Cardiac fibroblast (primary cell): ENCODE results near the gene OXSR1.

Source experiments
- DNase-seq, 2 donors: peaks; one replicate each; pipeline versions ENCODE4 v3.0.0 to v3.0.0-alpha.2; 2010; ENCODE audit warnings: low read depth in 2 of 2
- H3K4me3 ChIP-seq, 2 donors: replicated peaks in 1 of 2; 1 replicate in 1 of 2; 2 replicates in 1 of 2; pipeline ENCODE4 v1.5.1; 2011; ENCODE audit warnings: low read depth in 2 of 2, low read length in 2 of 2, mild to moderate bottlenecking in 2 of 2, moderate library complexity in 1 of 2
- TF ChIP-seq, protein P1 (sequence below): IDR thresholded peaks from one replicate; pipeline ENCODE4 v1.5.1; 2011; ENCODE audit warnings: low read depth, mild to moderate bottlenecking, low read length, inconsistent platforms

OXSR1 gene

DNA sequence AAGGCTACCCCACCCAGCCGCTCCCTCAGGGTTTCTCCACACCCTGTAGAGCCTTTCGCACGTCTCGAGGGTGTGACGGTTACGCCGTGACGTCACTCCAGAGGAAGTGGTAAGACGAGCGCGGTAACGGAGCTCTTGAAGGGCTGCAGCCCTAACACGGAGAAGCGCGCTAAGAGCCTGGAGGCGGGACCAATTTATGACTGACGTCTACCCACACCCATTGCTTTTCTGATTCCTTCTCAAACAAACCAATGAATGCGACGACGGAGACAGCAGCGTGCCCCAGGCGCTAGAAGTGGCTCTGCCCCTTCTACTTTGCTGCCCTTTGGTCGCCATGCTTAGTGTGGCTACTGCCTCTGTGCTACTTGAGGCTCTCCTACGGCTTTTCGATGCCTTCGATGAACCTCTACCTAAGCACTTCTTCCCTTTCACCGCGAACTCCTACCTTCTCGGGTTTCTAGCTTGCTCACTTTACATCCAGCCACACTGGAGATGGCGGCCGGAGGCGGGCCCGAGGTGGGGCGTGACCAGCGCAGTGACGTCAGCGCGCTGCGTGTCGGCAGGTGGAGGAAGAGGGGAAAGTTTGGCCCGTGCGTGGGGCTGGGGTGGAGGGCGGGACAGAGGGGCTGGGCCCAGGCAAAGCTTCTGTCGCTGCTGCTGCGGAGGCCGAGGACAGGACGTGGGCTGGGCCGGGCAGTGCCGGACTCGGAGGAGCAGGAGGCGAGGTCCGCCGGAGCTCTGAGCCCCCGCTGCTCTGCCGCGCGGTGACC lies at the start of gene OXSR1:
TSS of gene OXSR1 (plus strand) at position 586 of the 770 bp plus-strand sequence. CDS start 340 bp downstream, outside the sequence.
- TF ChIP-seq, protein P1, sequence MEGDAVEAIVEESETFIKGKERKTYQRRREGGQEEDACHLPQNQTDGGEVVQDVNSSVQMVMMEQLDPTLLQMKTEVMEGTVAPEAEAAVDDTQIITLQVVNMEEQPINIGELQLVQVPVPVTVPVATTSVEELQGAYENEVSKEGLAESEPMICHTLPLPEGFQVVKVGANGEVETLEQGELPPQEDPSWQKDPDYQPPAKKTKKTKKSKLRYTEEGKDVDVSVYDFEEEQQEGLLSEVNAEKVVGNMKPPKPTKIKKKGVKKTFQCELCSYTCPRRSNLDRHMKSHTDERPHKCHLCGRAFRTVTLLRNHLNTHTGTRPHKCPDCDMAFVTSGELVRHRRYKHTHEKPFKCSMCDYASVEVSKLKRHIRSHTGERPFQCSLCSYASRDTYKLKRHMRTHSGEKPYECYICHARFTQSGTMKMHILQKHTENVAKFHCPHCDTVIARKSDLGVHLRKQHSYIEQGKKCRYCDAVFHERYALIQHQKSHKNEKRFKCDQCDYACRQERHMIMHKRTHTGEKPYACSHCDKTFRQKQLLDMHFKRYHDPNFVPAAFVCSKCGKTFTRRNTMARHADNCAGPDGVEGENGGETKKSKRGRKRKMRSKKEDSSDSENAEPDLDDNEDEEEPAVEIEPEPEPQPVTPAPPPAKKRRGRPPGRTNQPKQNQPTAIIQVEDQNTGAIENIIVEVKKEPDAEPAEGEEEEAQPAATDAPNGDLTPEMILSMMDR = no peak
- peak; percentile 100 for DNase-seq
- H3K4me3 ChIP-seq = peak within 1 kb of the TSS; percentile 86 to 87

DNA sequence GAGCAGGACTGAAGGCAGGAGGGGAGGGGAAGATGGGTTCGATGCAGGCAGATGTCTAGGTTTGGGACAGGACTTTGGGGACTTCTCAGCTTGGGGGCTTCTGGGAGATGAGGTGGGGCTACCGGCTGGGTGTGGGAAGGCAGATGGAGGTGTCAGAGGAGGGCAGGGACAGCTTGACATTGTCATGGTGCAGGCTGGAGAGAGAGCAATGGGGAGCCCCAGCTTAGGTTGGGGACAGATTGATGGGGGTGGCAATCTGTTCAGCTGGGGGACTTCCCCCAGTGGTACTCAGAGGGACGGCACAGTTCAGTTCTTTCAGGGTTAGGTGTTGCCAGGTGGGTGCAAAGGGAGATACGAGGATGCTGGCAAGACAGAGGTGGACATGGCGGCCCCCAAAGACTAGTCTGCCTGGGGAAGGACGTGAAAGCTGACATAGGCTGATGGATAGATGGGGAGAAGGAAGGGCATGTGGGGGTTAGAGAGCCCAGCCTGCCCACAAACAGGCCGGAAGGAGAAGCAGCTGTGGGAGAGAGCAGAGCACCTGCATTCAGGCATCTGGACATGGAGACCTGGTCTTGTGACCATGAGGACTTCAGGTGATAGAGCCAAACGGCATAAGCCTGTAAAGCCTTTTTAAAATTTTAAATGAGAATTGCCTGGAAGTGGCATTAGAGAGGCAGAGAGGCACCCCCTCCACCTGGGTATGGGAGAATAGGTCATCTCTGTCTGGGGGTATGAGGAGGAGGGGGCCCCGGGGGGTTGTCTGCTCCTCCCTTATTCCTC lies 49.5 kb upstream of the OXSR1 start:
- TF ChIP-seq, protein P1 = no peak
- DNase-seq = no peak
- H3K4me3 ChIP-seq = no peak overlapping the region

DNA sequence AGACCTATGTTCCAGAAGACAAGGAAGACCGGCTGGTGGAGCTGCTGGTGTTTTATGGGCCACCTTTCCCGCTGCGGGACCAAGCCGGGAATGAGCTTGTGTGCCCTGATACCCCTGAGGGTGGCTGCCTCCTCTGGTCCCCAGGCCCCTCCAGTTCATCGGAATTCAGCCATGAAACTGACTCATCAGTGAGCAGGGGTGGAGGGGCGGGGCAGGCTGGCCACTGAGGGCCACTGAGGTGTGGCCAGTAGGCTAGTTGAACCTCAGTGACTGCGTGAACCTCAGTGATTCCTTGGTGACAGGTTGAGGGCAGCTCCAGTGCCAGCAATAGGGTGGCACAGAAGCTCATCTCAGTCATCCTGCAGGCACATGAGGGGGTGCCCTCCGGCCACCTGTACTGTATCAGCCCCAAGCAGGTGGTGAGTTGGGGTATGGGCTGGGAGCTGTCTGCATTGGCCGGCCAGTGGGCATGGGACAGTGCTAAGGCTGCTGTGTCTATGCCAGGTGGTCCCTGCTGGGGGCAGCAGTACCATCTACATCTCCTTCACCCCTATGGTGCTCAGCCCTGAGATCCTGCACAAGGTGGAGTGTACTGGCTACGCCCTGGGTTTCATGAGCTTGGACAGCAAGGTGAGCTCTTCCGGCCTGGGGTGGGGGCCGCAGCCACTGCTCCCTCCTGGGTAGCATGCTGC lies 48.7 kb upstream of the OXSR1 start:
- no peak for DNase-seq
- TF ChIP-seq, protein P1 = no peak
- no peak overlapping the region for H3K4me3 ChIP-seq

DNA sequence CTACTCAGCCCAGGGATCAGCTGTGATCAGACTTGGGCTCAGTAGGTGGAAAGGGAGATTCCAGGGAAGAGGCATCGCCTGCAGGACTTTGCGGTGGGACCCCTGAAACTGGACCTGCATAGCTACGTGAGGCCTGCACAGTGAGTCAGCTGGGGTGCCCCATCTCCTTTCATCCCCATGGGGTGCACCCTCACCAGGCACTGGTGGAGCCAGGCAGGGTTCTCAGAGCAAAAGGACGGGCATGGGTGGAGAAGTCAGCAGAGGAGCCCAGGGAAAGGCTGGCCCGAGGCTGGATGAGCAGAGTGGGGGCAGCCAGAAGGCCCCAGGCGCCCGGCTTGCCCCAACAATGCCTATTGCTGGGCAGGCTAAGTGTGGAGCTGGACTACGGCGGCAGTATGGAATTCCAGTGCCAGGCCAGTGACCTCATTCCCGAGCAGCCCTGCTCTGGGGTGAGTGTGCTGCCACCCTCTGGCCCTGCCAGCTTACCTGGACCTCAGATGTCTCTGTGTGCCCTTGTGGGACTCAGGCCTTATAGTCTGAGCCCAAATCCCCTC lies 48.1 kb upstream of the OXSR1 start:
- H3K4me3 ChIP-seq = no peak overlapping the region
- TF ChIP-seq, protein P1 = no peak
- DNase-seq = no peak

GRCh38 chr3:38117748-38118420 lies 47.5 kb upstream of the OXSR1 start:
- TF ChIP-seq, protein P1 = peak; percentile 88
- peak; percentile 70 for DNase-seq

More at GRCh38 chr3:38117748-38118420, 47.5 kb upstream of the OXSR1 start:
- no peak overlapping the region for H3K4me3 ChIP-seq
